Natural killer cell (primary cell): ENCODE measurements around the gene ABCF2. TPM values are rescaled to one million over a fixed set of nuclear protein-coding genes. Genes with fewer than 3 reads are reported as not detected.

Experiments used
- ATAC-seq, 3 donors: fragments of 150-1000 bp in 2 of 3; fragments of 200-7000 bp in 1 of 3; cut with Tn5 transposase; 1 replicate in 1 of 3; 2 replicates in 2 of 3; pipeline ENCODE4 v1.10.0; 2021; ENCODE audit warnings: mild to moderate bottlenecking in 2 of 3, moderate library complexity in 2 of 3
- DNase-seq, 2 donors: peaks; one replicate each; pipeline versions ENCODE4 v3.0.0 to v3.0.0-alpha.2; 2013 to 2021; ENCODE audit warnings: mixed read lengths in 1 of 2
- H3K27ac ChIP-seq: one replicate; pipeline ENCODE4 v1.5.1; 2013; ENCODE audit warnings: mild to moderate bottlenecking, low read length
- H3K27me3 ChIP-seq: one replicate; pipeline ENCODE4 v1.6.1; 2013; ENCODE audit warnings: low read length; ENCODE audit not compliant: control insufficient read depth, insufficient read depth
- H3K36me3 ChIP-seq: one replicate; pipeline ENCODE4 v1.6.1; 2013; ENCODE audit warnings: low read length; ENCODE audit not compliant: control insufficient read depth, insufficient read depth
- H3K4me1 ChIP-seq: one replicate; pipeline ENCODE4 v1.6.1; 2013; ENCODE audit warnings: low read length; ENCODE audit not compliant: control insufficient read depth, insufficient read depth
- H3K4me3 ChIP-seq: one replicate; pipeline ENCODE4 v1.5.1; 2013; ENCODE audit warnings: low read length
- H3K9me3 ChIP-seq: one replicate; pipeline ENCODE4 v1.6.1; 2013; ENCODE audit warnings: low read length; ENCODE audit not compliant: control insufficient read depth, insufficient read depth
- H3K27ac Mint-ChIP-seq, 2 donors: one replicate each; pipeline ENCODE4 v1.8.0; 2022; ENCODE audit warnings: mild to moderate bottlenecking in 2 of 2, mixed read lengths in 2 of 2, moderate library complexity in 1 of 2
- H3K27me3 Mint-ChIP-seq, 2 donors: one replicate each; pipeline ENCODE4 v1.8.0; 2022; ENCODE audit warnings: low read depth in 2 of 2, mixed read lengths in 2 of 2
- H3K36me3 Mint-ChIP-seq: one replicate; pipeline ENCODE4 v1.8.0; 2022; ENCODE audit warnings: mixed read lengths
- H3K4me1 Mint-ChIP-seq, 2 donors: one replicate each; pipeline ENCODE4 v1.8.0; 2022; ENCODE audit warnings: mixed read lengths in 2 of 2
- H3K4me3 Mint-ChIP-seq: one replicate; pipeline ENCODE4 v1.8.0; 2022; ENCODE audit warnings: mild to moderate bottlenecking, moderate library complexity, mixed read lengths
- H3K9me3 Mint-ChIP-seq, 2 donors: one replicate each; pipeline ENCODE4 v1.8.0; 2022; ENCODE audit warnings: mixed read lengths in 2 of 2
- CTCF ChIP-seq: fragments of 200-600 bp; IDR thresholded peaks from one replicate; pipeline ENCODE4 v1.8.0; 2022; ENCODE audit warnings: antibody characterized with exemption
- WGBS: methylation state at CpG from one replicate; pipeline ENCODE4 v1.1.7; 2013; ENCODE audit warnings: missing lambda C conversion rate; ENCODE audit not compliant: insufficient coverage; 5-methylcytosine and 5-hydroxymethylcytosine counted together
- intact Hi-C: fragments of 100-400 bp; cut with micrococcal nuclease; formaldehyde crosslinking; loops from one replicate; pipeline ENCODE4 v1.14.2; 2022
- total RNA-seq, 4 donors: library from RNA; stranded (reverse); fragments of 120-200 nt in 1 of 4; gene quantifications; one replicate each; pipeline versions ENCODE4 v1.2.3 to v1.2.4, GENCODE V29; 2013 to 2022

The ABCF2 gene
- total RNA-seq, 3 donors from 2014 or later (not counting 1 experiment from before 2014, with no cell fraction given) = 12.1 to 26.1 (median 17.6) TPM

GRCh38 chr7:151226560-151226874 lies 488 bp downstream of the ABCF2 start:
- WGBS = 3% methylated on average over 15 of the region's 15 CpGs
- TF ChIP-seq CTCF = no peak
- Histone ChIP-seq H3K36me3 (peaks cover 31% of the 10 kb centered on the region), H3K4me1 (peaks cover 23% of the 10 kb centered on the region), H3K27ac (peak overlapping the region; percentile 61), H3K4me3 (peak overlapping the region; percentile 64), H3K27me3 (no peaks in the 10 kb centered on the region), H3K9me3 (no peaks in the 10 kb centered on the region)
- H3K36me3 Mint-ChIP-seq = no peaks in the 10 kb centered on the region
- intact Hi-C loops = loop anchor here (5.0 kb wide), 1 partner anchor 116 kb away; the partner anchor contains the start of gene NUB1
- H3K27me3 Mint-ChIP-seq = no peaks in the 10 kb centered on the region
- DNase-seq (peak in 1 of 2 donors; percentile 30), ATAC-seq (peak in 2 of 3 donors; percentile 1)
- peaks cover 23 to 30% of the 10 kb centered on the region in 2 donors for H3K4me1 Mint-ChIP-seq
- peak overlapping the region; percentile 86 to 94 for H3K27ac Mint-ChIP-seq
- peak overlapping the region; percentile 95 for H3K4me3 Mint-ChIP-seq
- H3K9me3 Mint-ChIP-seq = no peaks in the 10 kb centered on the region

- peaks cover 22% of the 10 kb centered on the region for H3K4me1 ChIP-seq
- WGBS = 69% methylated on average over 7 of the region's 8 CpGs
- intact Hi-C loops = loop anchor here (5.0 kb wide), 1 partner anchor 116 kb away; the partner anchor contains the start of gene NUB1
- no peaks in the 10 kb centered on the region for H3K27me3 ChIP-seq
- peaks cover 33% of the 10 kb centered on the region for H3K36me3 ChIP-seq
- Mint-ChIP-seq H3K27me3 (no peaks in the 10 kb centered on the region), H3K4me1 (peaks cover 22 to 28% of the 10 kb centered on the region in 2 donors), H3K36me3 (no peaks in the 10 kb centered on the region), H3K27ac (peak overlapping the region; percentile 86 to 94), H3K4me3 (peak overlapping the region; percentile 95), H3K9me3 (no peaks in the 10 kb centered on the region)
- peak overlapping the region; percentile 64 for H3K4me3 ChIP-seq
- no peak for TF ChIP-seq CTCF
- no peak overlapping the region for H3K27ac ChIP-seq
- H3K9me3 ChIP-seq = no peaks in the 10 kb centered on the region
- DNase-seq (no peak), ATAC-seq (no peak)
These were observed 976 bp downstream of the ABCF2 start for GRCh38 chr7:151225948-151226510.

GRCh38 chr7:151223728-151224127 lies 3.3 kb downstream of the ABCF2 start:
- Mint-ChIP-seq H3K27me3 (no peaks in the 10 kb centered on the region), H3K4me3 (no peak overlapping the region), H3K4me1 (peaks cover 22 to 28% of the 10 kb centered on the region in 2 donors), H3K36me3 (peaks cover 7% of the 10 kb centered on the region), H3K9me3 (no peaks in the 10 kb centered on the region), H3K27ac (peak overlapping the region in 1 of 2 donors; percentile 37)
- Histone ChIP-seq H3K27me3 (no peaks in the 10 kb centered on the region), H3K36me3 (peaks cover 49% of the 10 kb centered on the region), H3K9me3 (no peaks in the 10 kb centered on the region), H3K4me3 (no peak overlapping the region), H3K4me1 (peaks cover 22% of the 10 kb centered on the region), H3K27ac (no peak overlapping the region)
- DNase-seq (no peak), ATAC-seq (no peak)
- WGBS = 98% methylated on average over 14 of the region's 14 CpGs
- intact Hi-C loops = no loop called here
- no peak for TF ChIP-seq CTCF

- no peaks in the 10 kb centered on the region for H3K9me3 Mint-ChIP-seq
- no peak for DNase-seq
- H3K4me1 Mint-ChIP-seq = no peaks in the 10 kb centered on the region
- no peak overlapping the region for H3K4me3 Mint-ChIP-seq
- ATAC-seq = no peak
- no peak overlapping the region for H3K27ac ChIP-seq
- H3K27me3 ChIP-seq = no peaks in the 10 kb centered on the region
- intact Hi-C loops = no loop called here
- H3K4me3 ChIP-seq = no peak overlapping the region
- TF ChIP-seq CTCF = no peak
- no peaks in the 10 kb centered on the region for H3K4me1 ChIP-seq
- H3K36me3 Mint-ChIP-seq = peaks cover 16% of the 10 kb centered on the region
- peaks cover 84% of the 10 kb centered on the region for H3K36me3 ChIP-seq
- H3K9me3 ChIP-seq = no peaks in the 10 kb centered on the region
- WGBS = 93% methylated on average over 9 of the region's 9 CpGs
- no peak overlapping the region for H3K27ac Mint-ChIP-seq
- H3K27me3 Mint-ChIP-seq = no peaks in the 10 kb centered on the region
These were observed 8.8 kb downstream of the ABCF2 start for GRCh38 chr7:151218170-151218569.
